Measurements from ENCODE around the gene IL25.

The IL25 gene

GRCh38 chr14:23354990-23355389 is 17.6 kb upstream of the IL25 start:
- H3K4me2 ChIP-seq (ENCODE audit: low read depth, low read length, poor library complexity, severe bottlenecking), result no peak overlapping the region
- no peak overlapping the region for H3K9ac ChIP-seq (ENCODE audit: low read depth, low read length, poor library complexity, severe bottlenecking)
- no peaks in the 10 kb centered on the region for H3K4me1 ChIP-seq (ENCODE audit: insufficient read depth, low read length, poor library complexity, severe bottlenecking)
- no peak for TF ChIP-seq CTCF (conservative IDR thresholded peaks at IDR 0.05; ENCODE audit: low read length)
- H3K9me2 ChIP-seq (replicated peaks; ENCODE audit: low read depth, low read length), result no peaks in the 10 kb centered on the region
- no peaks in the 10 kb centered on the region for H3K9me3 ChIP-seq (ENCODE audit: insufficient read depth, low read depth, low read length)
- peaks cover 17% of the 10 kb centered on the region for H3K27me3 ChIP-seq (ENCODE audit: insufficient read depth, low read length, poor library complexity, severe bottlenecking)
- no peaks in the 10 kb centered on the region for H3K79me2 ChIP-seq (ENCODE audit: insufficient read depth, low read length)
- no peaks in the 10 kb centered on the region for H3F3A ChIP-seq (ENCODE audit: low read depth)
- H2AFZ ChIP-seq (ENCODE audit: low read length), result no peak overlapping the region
- no peak overlapping the region for H3K4me3 ChIP-seq (ENCODE audit: low read length, poor library complexity, severe bottlenecking)
- no peaks in the 10 kb centered on the region for H4K20me1 ChIP-seq (ENCODE audit: insufficient read depth, low read length, poor library complexity, severe bottlenecking)
- no peaks in the 10 kb centered on the region for H3K36me3 ChIP-seq (ENCODE audit: insufficient read depth, low read length)

GRCh38 chr14:23355871-23356435 is 16.7 kb upstream of the IL25 start:
- no peaks in the 10 kb centered on the region for H3K4me1 ChIP-seq (ENCODE audit: insufficient read depth, low read length, poor library complexity, severe bottlenecking)
- no peak overlapping the region for H3K9ac ChIP-seq (ENCODE audit: low read depth, low read length, poor library complexity, severe bottlenecking)
- H3K79me2 ChIP-seq (ENCODE audit: insufficient read depth, low read length), result no peaks in the 10 kb centered on the region
- H3K27me3 ChIP-seq (ENCODE audit: insufficient read depth, low read length, poor library complexity, severe bottlenecking), result peaks cover 17% of the 10 kb centered on the region
- no peak overlapping the region for H2AFZ ChIP-seq (ENCODE audit: low read length)
- no peaks in the 10 kb centered on the region for H3F3A ChIP-seq (ENCODE audit: low read depth)
- TF ChIP-seq CTCF (conservative IDR thresholded peaks at IDR 0.05; ENCODE audit: low read length), result no peak
- no peak for TF ChIP-seq EZH2phosphoT487 (IDR thresholded peaks at IDR 0.05; ENCODE audit: borderline replicate concordance)
- H3K9me3 ChIP-seq (ENCODE audit: insufficient read depth, low read depth, low read length), result no peaks in the 10 kb centered on the region
- no peaks in the 10 kb centered on the region for H3K36me3 ChIP-seq (ENCODE audit: insufficient read depth, low read length)
- no peak overlapping the region for H3K4me2 ChIP-seq (ENCODE audit: low read depth, low read length, poor library complexity, severe bottlenecking)
- H4K20me1 ChIP-seq (ENCODE audit: insufficient read depth, low read length, poor library complexity, severe bottlenecking), result no peaks in the 10 kb centered on the region
- no peak overlapping the region for H3K4me3 ChIP-seq (ENCODE audit: low read length, poor library complexity, severe bottlenecking)
- no peaks in the 10 kb centered on the region for H3K9me2 ChIP-seq (replicated peaks; ENCODE audit: low read depth, low read length)

GRCh38 chr14:23356662-23357061 is 15.9 kb upstream of the IL25 start:
- no peaks in the 10 kb centered on the region for H3K36me3 ChIP-seq (ENCODE audit: insufficient read depth, low read length)
- H3K79me2 ChIP-seq (ENCODE audit: insufficient read depth, low read length), result no peaks in the 10 kb centered on the region
- no peak overlapping the region for H3K4me2 ChIP-seq (ENCODE audit: low read depth, low read length, poor library complexity, severe bottlenecking)
- no peaks in the 10 kb centered on the region for H3F3A ChIP-seq (ENCODE audit: low read depth)
- no peak overlapping the region for H3K9ac ChIP-seq (ENCODE audit: low read depth, low read length, poor library complexity, severe bottlenecking)
- no peak overlapping the region for H3K4me3 ChIP-seq (ENCODE audit: low read length, poor library complexity, severe bottlenecking)
- TF ChIP-seq CTCF (conservative IDR thresholded peaks at IDR 0.05; ENCODE audit: low read length) (no peak), EZH2phosphoT487 (IDR thresholded peaks at IDR 0.05; ENCODE audit: borderline replicate concordance) (no peak)
- no peaks in the 10 kb centered on the region for H3K9me2 ChIP-seq (replicated peaks; ENCODE audit: low read depth, low read length)
- peaks cover 12% of the 10 kb centered on the region for H3K27me3 ChIP-seq (ENCODE audit: insufficient read depth, low read length, poor library complexity, severe bottlenecking)
- H3K4me1 ChIP-seq (ENCODE audit: insufficient read depth, low read length, poor library complexity, severe bottlenecking), result no peaks in the 10 kb centered on the region
- H4K20me1 ChIP-seq (ENCODE audit: insufficient read depth, low read length, poor library complexity, severe bottlenecking), result no peaks in the 10 kb centered on the region
- no peak overlapping the region for H2AFZ ChIP-seq (ENCODE audit: low read length)
- H3K9me3 ChIP-seq (ENCODE audit: insufficient read depth, low read depth, low read length), result no peaks in the 10 kb centered on the region

Measured in Loucy (cell line).